B cell (primary cell): ENCODE measurements around the gene DRAM2.

Source experiments
- EZH2 ChIP-seq: IDR thresholded peaks from 2 replicates; pipeline ENCODE4 v1.6.1; 2012; ENCODE audit warnings: borderline replicate concordance, low read depth, mild to moderate bottlenecking, moderate library complexity, low read length; ENCODE audit not compliant: insufficient read depth, poor library complexity, severe bottlenecking
- TF ChIP-seq, protein P1 (sequence below): fragments of 200-600 bp; IDR thresholded peaks from one replicate; pipeline ENCODE4 v1.8.0; 2022; ENCODE audit warnings: antibody characterized with exemption, mild to moderate bottlenecking

DNA sequence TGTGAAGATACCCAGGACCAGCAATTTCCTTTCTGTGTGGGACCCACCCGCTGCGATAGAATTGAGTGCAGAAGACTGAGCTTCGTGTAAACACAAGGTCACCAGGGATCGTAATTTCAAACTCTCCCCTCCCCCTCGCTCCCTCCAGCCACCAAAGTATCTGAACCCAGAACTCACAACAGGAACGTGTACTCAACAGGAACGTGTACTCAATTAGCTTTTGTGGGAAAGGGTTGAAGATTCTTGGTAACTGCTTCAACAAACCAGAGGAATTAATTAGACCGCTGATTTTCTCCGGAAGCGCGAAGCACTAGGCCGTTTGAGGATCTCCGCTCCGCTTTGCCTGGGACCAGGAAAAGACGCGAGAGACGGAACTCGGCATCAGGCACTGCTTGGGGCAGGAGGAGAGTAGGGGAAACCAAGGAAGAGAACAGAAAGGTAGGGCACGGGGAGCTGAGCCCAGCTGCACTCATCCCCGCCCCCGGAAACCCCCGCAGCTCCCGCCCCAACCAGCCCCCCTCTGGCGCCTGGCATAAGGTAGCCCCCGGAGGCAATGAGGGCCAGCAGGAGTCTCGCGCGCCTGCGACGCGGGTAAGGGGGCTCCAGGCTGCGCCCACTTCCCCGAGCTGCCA, 453 bp downstream of the DRAM2 start:
- TF ChIP-seq, protein P1, sequence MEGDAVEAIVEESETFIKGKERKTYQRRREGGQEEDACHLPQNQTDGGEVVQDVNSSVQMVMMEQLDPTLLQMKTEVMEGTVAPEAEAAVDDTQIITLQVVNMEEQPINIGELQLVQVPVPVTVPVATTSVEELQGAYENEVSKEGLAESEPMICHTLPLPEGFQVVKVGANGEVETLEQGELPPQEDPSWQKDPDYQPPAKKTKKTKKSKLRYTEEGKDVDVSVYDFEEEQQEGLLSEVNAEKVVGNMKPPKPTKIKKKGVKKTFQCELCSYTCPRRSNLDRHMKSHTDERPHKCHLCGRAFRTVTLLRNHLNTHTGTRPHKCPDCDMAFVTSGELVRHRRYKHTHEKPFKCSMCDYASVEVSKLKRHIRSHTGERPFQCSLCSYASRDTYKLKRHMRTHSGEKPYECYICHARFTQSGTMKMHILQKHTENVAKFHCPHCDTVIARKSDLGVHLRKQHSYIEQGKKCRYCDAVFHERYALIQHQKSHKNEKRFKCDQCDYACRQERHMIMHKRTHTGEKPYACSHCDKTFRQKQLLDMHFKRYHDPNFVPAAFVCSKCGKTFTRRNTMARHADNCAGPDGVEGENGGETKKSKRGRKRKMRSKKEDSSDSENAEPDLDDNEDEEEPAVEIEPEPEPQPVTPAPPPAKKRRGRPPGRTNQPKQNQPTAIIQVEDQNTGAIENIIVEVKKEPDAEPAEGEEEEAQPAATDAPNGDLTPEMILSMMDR: no peak
- no peak for TF ChIP-seq EZH2
